ENCODE measurements around the gene LST1.

DNA sequence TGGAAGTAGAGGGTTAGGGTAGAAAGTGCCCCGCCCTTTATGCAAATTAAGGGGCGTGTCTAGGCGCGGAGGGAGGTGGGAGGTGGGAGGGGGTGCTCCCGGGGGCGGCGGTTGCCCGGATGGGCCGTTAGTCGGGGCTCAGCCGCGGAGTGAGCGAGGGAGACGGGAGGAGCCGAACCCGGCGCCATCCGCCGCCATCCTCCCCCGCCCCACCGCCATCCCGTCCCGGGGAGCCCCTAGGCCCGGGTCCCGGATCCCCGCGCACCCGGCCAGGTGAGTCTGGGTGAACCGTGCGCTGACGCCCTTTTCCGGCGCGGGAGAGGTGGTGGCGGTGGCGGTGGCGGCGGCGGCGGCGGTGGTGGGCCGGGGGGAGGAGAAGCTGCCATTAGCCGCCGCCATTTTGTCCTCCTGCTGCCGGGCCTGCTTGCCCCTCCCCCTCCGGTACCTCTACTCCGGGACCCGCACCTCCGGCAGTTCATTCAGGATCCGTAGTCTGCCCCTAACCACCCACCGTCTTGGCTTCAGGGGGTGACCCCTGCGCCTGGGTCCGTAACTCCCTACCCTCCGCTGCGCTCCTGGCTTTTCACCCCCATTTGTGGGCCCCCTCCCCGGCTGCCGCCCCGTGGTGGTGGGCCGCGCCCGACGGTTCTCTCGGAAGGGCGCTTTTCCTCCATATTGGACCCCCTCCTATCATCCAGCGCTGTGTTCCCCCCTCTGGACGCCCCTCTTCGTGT lies 34.7 kb downstream of the LST1 start, which contains the start of gene PRRC2A:
- TF ChIP-seq, protein P1, sequence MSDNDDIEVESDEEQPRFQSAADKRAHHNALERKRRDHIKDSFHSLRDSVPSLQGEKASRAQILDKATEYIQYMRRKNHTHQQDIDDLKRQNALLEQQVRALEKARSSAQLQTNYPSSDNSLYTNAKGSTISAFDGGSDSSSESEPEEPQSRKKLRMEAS (IDR thresholded peaks at IDR 0.05) = peak; percentile 54; the same call in 1 of the 2 replicates
- TF ChIP-seq CTCF (IDR thresholded peaks at IDR 0.05; ENCODE audit: control extremely low read depth in 1 of 3, insufficient read depth in 1 of 3, low read depth in 1 of 3, low read length in 3 of 3) (no peak; a peak in 1 of 4 replicates), RNF2 (IDR thresholded peaks at IDR 0.05; ENCODE audit: borderline replicate concordance, low read depth, low read length, missing control alignments, poor library complexity, severe bottlenecking) (no peak), SP1 (IDR thresholded peaks at IDR 0.05; ENCODE audit: low read depth, low read length) (no peak; the same call in 1 of the 2 replicates)
